ENCODE results near the gene RPN1. TPM values are rescaled to one million over a fixed set of nuclear protein-coding genes. Genes with fewer than 3 reads are reported as not detected.

RPN1 gene
- total RNA-seq, 1 experiment from 2014 or later, result 838 TPM

GRCh38 chr3:128581566-128581965 is 69.1 kb downstream of the RPN1 start:
- no peak for DNase-seq (ENCODE audit: low read depth)

GRCh38 chr3:128579927-128580326 is 70.7 kb downstream of the RPN1 start:
- DNase-seq (ENCODE audit: low read depth), result no peak

GRCh38 chr3:128578346-128578745 is 72.3 kb downstream of the RPN1 start:
- no peak for DNase-seq (ENCODE audit: low read depth)

- no peak for DNase-seq (ENCODE audit: low read depth)
Observed at GRCh38 chr3:128577711-128578110, 72.9 kb downstream of the RPN1 start.

GRCh38 chr3:128576290-128576689 is 74.3 kb downstream of the RPN1 start:
- no peak for DNase-seq (ENCODE audit: low read depth)

GRCh38 chr3:128575777-128576176 is 74.8 kb downstream of the RPN1 start:
- no peak for DNase-seq (ENCODE audit: low read depth)

GRCh38 chr3:128573707-128574162 is 76.9 kb downstream of the RPN1 start:
- DNase-seq (ENCODE audit: low read depth), result no peak

GRCh38 chr3:128573160-128573559 is 77.5 kb downstream of the RPN1 start:
- DNase-seq (ENCODE audit: low read depth), result no peak

GRCh38 chr3:128572644-128573105 is 77.9 kb downstream of the RPN1 start:
- peak; percentile 26 for DNase-seq (ENCODE audit: low read depth)

GRCh38 chr3:128572013-128572412 is 78.6 kb downstream of the RPN1 start:
- DNase-seq (ENCODE audit: low read depth), result no peak

Other genes with a start within 250 kb of the RPN1 start
- not detected in 2 replicates for gene DNAJB8, start 183.9 kb downstream of the RPN1 start, total RNA-seq (2014; rRNA removed; shearing (Covaris generic))
- gene GATA2, start 157.6 kb downstream of the RPN1 start, total RNA-seq (2014; rRNA removed; shearing (Covaris generic)), result 22.7 and 36.3 TPM in 2 replicates
- gene RAB7A, start 75.4 kb upstream of the RPN1 start, total RNA-seq (2014; rRNA removed; shearing (Covaris generic)), result 109 and 116 TPM in 2 replicates
- 28.0 and 43.3 TPM in 2 replicates for gene ACAD9, start 228.8 kb upstream of the RPN1 start, total RNA-seq (2014; rRNA removed; shearing (Covaris generic))

All from M059J (cell line).